ENCODE measurements around the gene CPNE7.

The CPNE7 gene

DNA sequence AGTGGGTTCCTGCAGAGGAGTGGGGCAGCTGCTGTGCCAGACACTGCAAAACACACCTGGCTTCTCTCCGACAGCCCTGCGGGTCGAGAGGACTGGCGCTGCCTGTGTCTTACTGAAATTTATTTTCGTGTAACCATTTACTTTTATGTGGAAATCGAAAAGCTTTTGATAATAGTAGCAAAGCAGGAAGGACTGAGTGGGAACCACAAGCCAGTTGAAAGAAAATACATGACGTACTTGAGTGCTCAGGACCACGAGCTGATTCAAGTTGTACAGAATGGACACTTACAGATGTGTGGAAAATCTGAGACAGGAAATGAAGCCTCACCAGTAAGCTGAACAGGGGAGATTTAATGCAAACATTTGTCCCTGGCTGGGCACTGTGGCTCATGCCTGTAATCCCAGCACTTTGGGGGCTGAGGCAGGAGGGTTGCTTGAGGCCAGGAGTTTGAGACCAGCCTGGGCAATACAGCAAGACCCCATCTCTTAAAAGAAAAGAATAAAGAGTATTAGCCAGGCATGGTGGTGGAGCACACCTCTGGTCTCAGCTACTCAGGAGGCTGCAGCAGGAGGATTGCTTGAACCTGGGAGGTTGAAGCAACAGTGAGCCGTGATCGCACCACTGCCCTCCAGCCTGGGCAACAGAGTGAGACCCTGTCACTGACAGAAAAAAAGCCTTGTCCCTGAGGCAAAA is 26.4 kb upstream of the CPNE7 start:
- Histone ChIP-seq H3K4me1 (ENCODE audit: control extremely low read depth in 1 of 4, control insufficient read depth in 4 of 4, insufficient read depth in 4 of 4, low read length in 3 of 4) (no peaks in the 10 kb centered on the region), H3K27me3 (replicated peaks in 2 of 5; ENCODE audit: control insufficient read depth in 4 of 5, insufficient read depth in 5 of 5, low read length in 4 of 5) (no peaks in the 10 kb centered on the region), H3K36me3 (ENCODE audit: control insufficient read depth in 4 of 4, insufficient read depth in 4 of 4, low read length in 3 of 4) (peaks cover 8 to 89% (median 58%) of the 10 kb centered on the region in 4 experiments), H3K9me3 (ENCODE audit: control extremely low read depth in 1 of 5, control insufficient read depth in 4 of 5, insufficient read depth in 2 of 5, low read depth in 1 of 5, low read length in 4 of 5) (no peaks in the 10 kb centered on the region), H3K4me3 (ENCODE audit: control insufficient read depth in 1 of 7, extremely low read depth in 1 of 7, insufficient read depth in 4 of 7, low read depth in 2 of 7, low read length in 6 of 7) (no peak overlapping the region), H3K27ac (ENCODE audit: insufficient read depth in 1 of 2, low read depth in 1 of 2, low read length in 2 of 2, poor library complexity in 1 of 2, severe bottlenecking in 2 of 2) (no peak overlapping the region)
- ChIA-PET POLR2A (interaction anchor here (1.3 kb wide), 1 partner anchor 15 kb away, joined by 3 read pairs; no protein-coding TSS in a partner anchor), CTCF (interaction anchor here (0.9 to 1.8 kb wide), 4 partner anchors 8 to 40 kb away, joined by 3 to 6 read pairs (median 6); no protein-coding TSS in a partner anchor)
- no peak for DNase-seq
- WGBS (ENCODE audit: insufficient coverage) = 92% methylated on average over 10 of the region's 10 CpGs

DNA sequence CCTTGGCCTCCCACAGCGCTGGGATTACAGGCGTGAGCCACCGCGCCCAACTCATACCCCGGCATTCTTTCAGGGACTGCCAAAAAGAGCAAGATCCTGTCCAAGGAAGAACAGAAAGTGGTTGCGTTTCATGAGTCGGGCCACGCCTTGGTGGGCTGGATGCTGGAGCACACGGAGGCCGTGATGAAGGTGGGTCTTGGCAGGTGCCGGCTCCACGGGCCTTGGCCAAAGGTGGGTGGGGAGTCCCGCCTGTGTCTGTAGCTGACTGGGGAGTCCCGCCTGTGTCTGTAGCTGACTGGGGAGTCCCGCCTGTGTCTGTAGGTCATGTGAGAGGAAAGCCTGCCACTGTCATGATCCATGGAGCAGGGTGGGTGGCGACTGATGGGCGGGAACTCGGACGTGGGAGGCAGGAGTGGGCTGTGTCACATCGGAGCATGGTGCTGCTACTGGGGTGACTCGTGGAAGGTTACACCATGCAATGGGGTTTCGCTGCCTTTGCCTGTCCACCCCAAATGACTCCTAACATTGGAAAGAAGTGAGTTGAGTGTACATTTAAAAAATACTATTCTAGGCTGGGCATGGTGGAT is 25.0 kb upstream of the CPNE7 start:
- CTCF ChIA-PET = interaction anchor here (0.9 to 1.8 kb wide), 2 partner anchors 18 to 42 kb away, joined by 3 to 5 read pairs; no protein-coding TSS in a partner anchor
- no peaks in the 10 kb centered on the region for H3K4me1 ChIP-seq (ENCODE audit: control extremely low read depth in 1 of 4, control insufficient read depth in 4 of 4, insufficient read depth in 4 of 4, low read length in 3 of 4)
- H3K27ac ChIP-seq (ENCODE audit: insufficient read depth in 1 of 2, low read depth in 1 of 2, low read length in 2 of 2, poor library complexity in 1 of 2, severe bottlenecking in 2 of 2) = no peak overlapping the region
- no peak overlapping the region for H3K4me3 ChIP-seq (ENCODE audit: control insufficient read depth in 1 of 7, extremely low read depth in 1 of 7, insufficient read depth in 4 of 7, low read depth in 2 of 7, low read length in 6 of 7)
- no peak for DNase-seq
- H3K36me3 ChIP-seq (ENCODE audit: control insufficient read depth in 4 of 4, insufficient read depth in 4 of 4, low read length in 3 of 4) = peaks cover 1 to 85% (median 55%) of the 10 kb centered on the region in 4 experiments
- no peaks in the 10 kb centered on the region for H3K27me3 ChIP-seq (replicated peaks in 2 of 5; ENCODE audit: control insufficient read depth in 4 of 5, insufficient read depth in 5 of 5, low read length in 4 of 5)
- H3K9me3 ChIP-seq (ENCODE audit: control extremely low read depth in 1 of 5, control insufficient read depth in 4 of 5, insufficient read depth in 2 of 5, low read depth in 1 of 5, low read length in 4 of 5) = no peaks in the 10 kb centered on the region
- POLR2A ChIA-PET = no interaction called here
- 95% methylated on average over 11 of the region's 22 CpGs for WGBS (ENCODE audit: insufficient coverage)

DNA sequence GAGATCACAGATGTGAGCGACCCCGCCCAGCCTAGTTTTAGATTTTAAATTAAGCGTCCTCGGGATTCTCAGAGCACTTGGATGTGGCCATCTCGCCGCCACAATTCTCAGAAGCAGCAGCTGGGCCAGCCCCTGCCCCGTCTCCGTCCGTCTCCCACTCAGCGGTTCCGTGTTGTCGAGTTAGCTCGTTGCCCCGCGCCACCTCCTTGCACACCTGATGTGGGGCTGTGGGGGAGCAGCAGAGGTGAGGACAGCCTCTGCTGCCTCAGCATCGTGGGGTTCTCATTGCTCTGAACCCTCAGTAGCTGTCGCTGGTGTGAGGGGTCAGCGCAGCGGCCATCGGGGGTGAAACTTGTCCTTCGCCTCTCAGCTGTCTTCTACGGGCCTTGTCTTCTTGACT is 23.2 kb upstream of the CPNE7 start:
- CTCF ChIA-PET = interaction anchor here (0.5 to 1.5 kb wide), 3 partner anchors 15 to 215 kb away, joined by 3 read pairs; no protein-coding TSS in a partner anchor
- H3K9me3 ChIP-seq (ENCODE audit: control extremely low read depth in 1 of 5, control insufficient read depth in 4 of 5, insufficient read depth in 2 of 5, low read depth in 1 of 5, low read length in 4 of 5) = no peaks in the 10 kb centered on the region
- 98% methylated on average over 13 of the region's 22 CpGs for WGBS (ENCODE audit: insufficient coverage)
- no peak overlapping the region for H3K4me3 ChIP-seq (ENCODE audit: control insufficient read depth in 1 of 7, extremely low read depth in 1 of 7, insufficient read depth in 4 of 7, low read depth in 2 of 7, low read length in 6 of 7)
- peaks cover 4 to 84% (median 52%) of the 10 kb centered on the region in 4 experiments for H3K36me3 ChIP-seq (ENCODE audit: control insufficient read depth in 4 of 4, insufficient read depth in 4 of 4, low read length in 3 of 4)
- H3K4me1 ChIP-seq (ENCODE audit: control extremely low read depth in 1 of 4, control insufficient read depth in 4 of 4, insufficient read depth in 4 of 4, low read length in 3 of 4) = peaks cover 0 to 14% (median 7%) of the 10 kb centered on the region in 4 experiments
- no peak overlapping the region for H3K27ac ChIP-seq (ENCODE audit: insufficient read depth in 1 of 2, low read depth in 1 of 2, low read length in 2 of 2, poor library complexity in 1 of 2, severe bottlenecking in 2 of 2)
- no peak for DNase-seq
- H3K27me3 ChIP-seq (replicated peaks in 2 of 5; ENCODE audit: control insufficient read depth in 4 of 5, insufficient read depth in 5 of 5, low read length in 4 of 5) = no peaks in the 10 kb centered on the region
- POLR2A ChIA-PET = no interaction called here

DNA sequence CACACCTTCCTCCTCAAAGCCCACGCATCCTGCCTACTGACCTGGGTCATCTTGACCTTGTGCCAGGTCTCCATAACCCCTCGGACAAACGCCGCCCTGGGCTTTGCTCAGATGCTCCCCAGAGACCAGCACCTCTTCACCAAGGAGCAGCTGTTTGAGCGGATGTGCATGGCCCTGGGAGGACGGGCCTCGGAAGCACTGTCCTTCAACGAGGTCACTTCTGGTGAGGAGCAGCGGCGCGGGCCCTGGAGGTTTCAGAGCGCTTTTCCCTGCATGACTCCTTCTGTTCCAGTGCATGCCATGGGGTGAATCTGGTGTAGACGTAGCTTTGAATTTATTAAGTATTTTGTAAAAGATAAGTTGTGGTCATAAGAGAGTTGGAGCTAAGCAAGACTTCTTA is 22.6 kb upstream of the CPNE7 start:
- CTCF ChIA-PET = interaction anchor here (0.5 kb wide), 1 partner anchor 216 kb away, joined by 3 read pairs; no protein-coding TSS in a partner anchor
- Histone ChIP-seq H3K4me1 (ENCODE audit: control extremely low read depth in 1 of 4, control insufficient read depth in 4 of 4, insufficient read depth in 4 of 4, low read length in 3 of 4) (peaks cover 0 to 19% (median 12%) of the 10 kb centered on the region in 4 experiments), H3K9me3 (ENCODE audit: control extremely low read depth in 1 of 5, control insufficient read depth in 4 of 5, insufficient read depth in 2 of 5, low read depth in 1 of 5, low read length in 4 of 5) (no peaks in the 10 kb centered on the region), H3K4me3 (ENCODE audit: control insufficient read depth in 1 of 7, extremely low read depth in 1 of 7, insufficient read depth in 4 of 7, low read depth in 2 of 7, low read length in 6 of 7) (no peak overlapping the region), H3K27me3 (replicated peaks in 2 of 5; ENCODE audit: control insufficient read depth in 4 of 5, insufficient read depth in 5 of 5, low read length in 4 of 5) (no peaks in the 10 kb centered on the region), H3K36me3 (ENCODE audit: control insufficient read depth in 4 of 4, insufficient read depth in 4 of 4, low read length in 3 of 4) (peaks cover 4 to 80% (median 51%) of the 10 kb centered on the region in 4 experiments), H3K27ac (ENCODE audit: insufficient read depth in 1 of 2, low read depth in 1 of 2, low read length in 2 of 2, poor library complexity in 1 of 2, severe bottlenecking in 2 of 2) (no peak overlapping the region)
- 97% methylated on average over 12 of the region's 13 CpGs for WGBS (ENCODE audit: insufficient coverage)
- DNase-seq = no peak
- POLR2A ChIA-PET = no interaction called here

DNA sequence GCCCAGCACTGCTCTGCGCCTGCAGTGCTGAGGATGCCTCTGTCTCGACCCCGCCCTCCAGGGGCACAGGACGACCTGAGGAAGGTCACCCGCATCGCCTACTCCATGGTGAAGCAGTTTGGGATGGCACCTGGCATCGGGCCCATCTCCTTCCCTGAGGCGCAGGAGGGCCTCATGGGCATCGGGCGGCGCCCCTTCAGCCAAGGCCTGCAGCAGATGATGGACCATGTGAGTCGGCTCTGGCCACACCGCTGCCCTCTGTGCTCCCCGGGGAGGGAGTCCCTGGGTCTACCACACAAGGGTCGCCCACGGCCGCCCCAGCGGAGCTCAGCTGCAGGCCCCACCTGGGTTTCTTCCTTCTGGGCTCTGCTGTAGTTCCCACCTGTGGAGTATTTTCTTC is 21.8 kb upstream of the CPNE7 start:
- WGBS (ENCODE audit: insufficient coverage) = 96% methylated on average over 18 of the region's 18 CpGs
- H3K4me3 ChIP-seq (ENCODE audit: control insufficient read depth in 1 of 7, extremely low read depth in 1 of 7, insufficient read depth in 4 of 7, low read depth in 2 of 7, low read length in 6 of 7) = no peak overlapping the region
- H3K9me3 ChIP-seq (ENCODE audit: control extremely low read depth in 1 of 5, control insufficient read depth in 4 of 5, insufficient read depth in 2 of 5, low read depth in 1 of 5, low read length in 4 of 5) = no peaks in the 10 kb centered on the region
- CTCF ChIA-PET = no interaction called here
- H3K36me3 ChIP-seq (ENCODE audit: control insufficient read depth in 4 of 4, insufficient read depth in 4 of 4, low read length in 3 of 4) = peaks cover 4 to 72% (median 47%) of the 10 kb centered on the region in 4 experiments
- DNase-seq = no peak
- peaks cover 0 to 22% (median 13%) of the 10 kb centered on the region in 4 experiments for H3K4me1 ChIP-seq (ENCODE audit: control extremely low read depth in 1 of 4, control insufficient read depth in 4 of 4, insufficient read depth in 4 of 4, low read length in 3 of 4)
- H3K27ac ChIP-seq (ENCODE audit: insufficient read depth in 1 of 2, low read depth in 1 of 2, low read length in 2 of 2, poor library complexity in 1 of 2, severe bottlenecking in 2 of 2) = no peak overlapping the region
- POLR2A ChIA-PET = no interaction called here
- no peaks in the 10 kb centered on the region for H3K27me3 ChIP-seq (replicated peaks in 2 of 5; ENCODE audit: control insufficient read depth in 4 of 5, insufficient read depth in 5 of 5, low read length in 4 of 5)

DNA sequence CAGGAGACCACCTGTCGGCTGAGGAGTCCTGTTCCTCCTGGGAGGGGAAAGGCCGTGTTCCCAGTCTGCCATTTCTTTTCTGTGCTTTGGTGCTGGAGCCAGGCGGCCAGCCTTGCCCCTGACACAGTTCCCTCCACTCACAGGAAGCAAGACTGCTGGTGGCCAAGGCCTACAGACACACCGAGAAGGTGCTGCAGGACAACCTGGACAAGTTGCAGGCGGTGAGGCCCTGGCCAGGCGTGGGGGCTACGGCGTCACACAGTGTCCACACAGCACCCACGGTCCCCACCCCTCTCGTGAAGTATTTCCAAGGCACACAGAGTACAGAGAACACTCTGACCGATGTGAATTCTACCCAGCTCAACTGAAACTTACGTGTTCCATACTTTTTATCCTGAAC is 21.2 kb upstream of the CPNE7 start:
- CTCF ChIA-PET = interaction anchor here (1.2 to 2.6 kb wide), 2 partner anchors 36 to 46 kb away, joined by 3 to 6 read pairs; partner anchors contain the start of gene SPG7
- POLR2A ChIA-PET = no interaction called here

DNA sequence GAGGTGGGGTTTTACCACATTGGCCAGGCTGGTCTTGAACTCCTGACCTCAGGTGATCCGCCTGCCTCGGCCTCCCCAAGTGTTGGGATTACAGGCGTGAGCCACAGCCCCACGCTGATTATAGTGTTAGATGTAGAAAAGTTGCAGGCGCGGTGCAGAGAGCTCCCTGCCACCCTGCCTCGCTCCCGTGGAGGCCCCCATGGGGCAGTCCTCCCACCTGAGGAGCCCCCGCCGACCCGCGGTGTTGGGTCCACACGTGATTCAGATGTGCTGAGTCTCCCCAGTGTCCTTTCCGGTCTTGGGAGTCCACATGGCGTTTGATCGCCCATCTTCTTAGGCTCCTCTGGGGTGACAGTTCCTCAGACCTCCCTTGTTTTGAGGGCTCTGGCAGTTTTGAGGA is 20.3 kb upstream of the CPNE7 start:
- WGBS (ENCODE audit: insufficient coverage) = 99% methylated on average over 12 of the region's 16 CpGs
- H3K4me3 ChIP-seq (ENCODE audit: control insufficient read depth in 1 of 7, extremely low read depth in 1 of 7, insufficient read depth in 4 of 7, low read depth in 2 of 7, low read length in 6 of 7) = no peak overlapping the region
- peaks cover 0 to 27% (median 17%) of the 10 kb centered on the region in 4 experiments for H3K4me1 ChIP-seq (ENCODE audit: control extremely low read depth in 1 of 4, control insufficient read depth in 4 of 4, insufficient read depth in 4 of 4, low read length in 3 of 4)
- no peaks in the 10 kb centered on the region for H3K27me3 ChIP-seq (replicated peaks in 2 of 5; ENCODE audit: control insufficient read depth in 4 of 5, insufficient read depth in 5 of 5, low read length in 4 of 5)
- CTCF ChIA-PET = interaction anchor here (1.2 to 3.2 kb wide), 5 partner anchors 8 to 220 kb away, joined by 3 to 12 read pairs (median 6); partner anchors contain the start of gene SPG7
- H3K27ac ChIP-seq (ENCODE audit: insufficient read depth in 1 of 2, low read depth in 1 of 2, low read length in 2 of 2, poor library complexity in 1 of 2, severe bottlenecking in 2 of 2) = no peak overlapping the region
- H3K9me3 ChIP-seq (ENCODE audit: control extremely low read depth in 1 of 5, control insufficient read depth in 4 of 5, insufficient read depth in 2 of 5, low read depth in 1 of 5, low read length in 4 of 5) = no peaks in the 10 kb centered on the region
- POLR2A ChIA-PET = no interaction called here
- peaks cover 4 to 58% (median 40%) of the 10 kb centered on the region in 4 experiments for H3K36me3 ChIP-seq (ENCODE audit: control insufficient read depth in 4 of 4, insufficient read depth in 4 of 4, low read length in 3 of 4)
- DNase-seq = no peak

More for the DNA sequence above, 21.2 kb upstream of the CPNE7 start:
- Histone ChIP-seq H3K36me3 (ENCODE audit: control insufficient read depth in 4 of 4, insufficient read depth in 4 of 4, low read length in 3 of 4) (peaks cover 4 to 66% (median 44%) of the 10 kb centered on the region in 4 experiments), H3K27ac (ENCODE audit: insufficient read depth in 1 of 2, low read depth in 1 of 2, low read length in 2 of 2, poor library complexity in 1 of 2, severe bottlenecking in 2 of 2) (no peak overlapping the region), H3K9me3 (ENCODE audit: control extremely low read depth in 1 of 5, control insufficient read depth in 4 of 5, insufficient read depth in 2 of 5, low read depth in 1 of 5, low read length in 4 of 5) (no peaks in the 10 kb centered on the region), H3K4me1 (ENCODE audit: control extremely low read depth in 1 of 4, control insufficient read depth in 4 of 4, insufficient read depth in 4 of 4, low read length in 3 of 4) (peaks cover 0 to 22% (median 14%) of the 10 kb centered on the region in 4 experiments), H3K4me3 (ENCODE audit: control insufficient read depth in 1 of 7, extremely low read depth in 1 of 7, insufficient read depth in 4 of 7, low read depth in 2 of 7, low read length in 6 of 7) (no peak overlapping the region), H3K27me3 (replicated peaks in 2 of 5; ENCODE audit: control insufficient read depth in 4 of 5, insufficient read depth in 5 of 5, low read length in 4 of 5) (no peaks in the 10 kb centered on the region)
- no peak for DNase-seq
- WGBS (ENCODE audit: insufficient coverage) = 97% methylated on average over 10 of the region's 12 CpGs
